HepG2 (cell line): ENCODE measurements around the gene PYGO1. TPM values are rescaled to one million over a fixed set of nuclear protein-coding genes. Genes with fewer than 3 reads are reported as not detected.
"Not testable (repeated sequence)": the region's sequence is repeated elsewhere in the genome, so short reads cannot be mapped to it uniquely, and the experiment has no call there.

Experiments used
- CHD4 ChIP-seq: fragments of 200-600 bp; sonication (generic); IDR thresholded peaks from 2 replicates; pipeline ENCODE4 v1.7.0; 2017; ENCODE audit warnings: mild to moderate bottlenecking, low read length, borderline replicate concordance
- GABPB1 ChIP-seq: IDR thresholded peaks from 2 replicates; pipeline ENCODE4 v1.6.1; 2016; ENCODE audit warnings: mild to moderate bottlenecking, missing genetic modification reagents, moderate library complexity, missing compliant biosample characterization
- HOMEZ ChIP-seq: IDR thresholded peaks from 2 replicates; pipeline ENCODE4 v1.6.1; 2016; ENCODE audit warnings: low read depth
- KDM2A ChIP-seq: sonication (generic); formaldehyde crosslinking; IDR thresholded peaks from 2 replicates; pipeline ENCODE4 v1.4.0; 2020; ENCODE audit warnings: low read depth, missing genetic modification reagents, borderline replicate concordance
- MXD1 ChIP-seq: sonication (generic); formaldehyde crosslinking; IDR thresholded peaks from 2 replicates; pipeline ENCODE4 v1.4.0; 2020; ENCODE audit warnings: mild to moderate bottlenecking, missing genetic modification reagents
- MXD3 ChIP-seq: IDR thresholded peaks from 2 replicates; pipeline ENCODE4 v1.6.1; 2016; ENCODE audit warnings: mild to moderate bottlenecking, missing biosample characterization, missing genetic modification reagents
- NONO ChIP-seq, 2 experiments: fragments of 450-650 bp in 1 of 2; sonication (generic) in 1 of 2; formaldehyde crosslinking in 1 of 2; IDR thresholded peaks in 1 of 2; conservative IDR thresholded peaks in 1 of 2; 2 replicates each; pipeline versions ENCODE4 v1.6.1 to v1.8.0; 2017 to 2022; ENCODE audit warnings: mild to moderate bottlenecking in 1 of 2, missing genetic modification reagents in 1 of 2, moderate library complexity in 1 of 2
- NRL ChIP-seq: sonication (generic); formaldehyde crosslinking; IDR thresholded peaks from 2 replicates; pipeline ENCODE4 v1.5.0; 2020; ENCODE audit warnings: missing genetic modification reagents, mild to moderate bottlenecking, moderate library complexity, borderline replicate concordance
- POGK ChIP-seq: sonication (generic); formaldehyde crosslinking; conservative IDR thresholded peaks from 2 replicates; pipeline ENCODE4 v1.8.0; 2022; ENCODE audit warnings: mild to moderate bottlenecking, moderate library complexity, missing genetic modification reagents
- POLR2AphosphoS5 ChIP-seq: IDR thresholded peaks from 2 replicates; pipeline ENCODE4 v1.6.1; 2012; ENCODE audit warnings: low read depth, low read length
- SALL1 ChIP-seq: sonication (generic); formaldehyde crosslinking; IDR thresholded peaks from 2 replicates; pipeline ENCODE4 v1.8.0; 2022; ENCODE audit warnings: mild to moderate bottlenecking, missing genetic modification reagents
- SMAD9 ChIP-seq: sonication (generic); formaldehyde crosslinking; IDR thresholded peaks from 2 replicates; pipeline ENCODE4 v1.5.1; 2020; ENCODE audit warnings: mild to moderate bottlenecking, missing genetic modification reagents
- YEATS2 ChIP-seq: sonication (generic); formaldehyde crosslinking; IDR thresholded peaks from 2 replicates; pipeline ENCODE4 v1.4.0; 2020; ENCODE audit warnings: missing genetic modification reagents, borderline replicate concordance
- YY1 ChIP-seq: IDR thresholded peaks from 2 replicates; pipeline ENCODE4 v1.6.1; 2011; ENCODE audit warnings: low read length, low read depth, moderate library complexity, mild to moderate bottlenecking; ENCODE audit not compliant: insufficient read depth, insufficient replicate concordance
- ZFP90 ChIP-seq: sonication (generic); formaldehyde crosslinking; IDR thresholded peaks from 2 replicates; pipeline ENCODE4 v1.8.0; 2022; ENCODE audit warnings: missing genetic modification reagents, mild to moderate bottlenecking, inconsistent platforms, borderline replicate concordance
- ZMYM2 ChIP-seq: sonication (generic); formaldehyde crosslinking; IDR thresholded peaks from 2 replicates; pipeline ENCODE4 v1.8.0; 2022; ENCODE audit warnings: mild to moderate bottlenecking, missing genetic modification reagents
- ZNF501 ChIP-seq: sonication (generic); formaldehyde crosslinking; IDR thresholded peaks from 2 replicates; pipeline ENCODE4 v1.5.1; 2020; ENCODE audit warnings: mild to moderate bottlenecking, moderate library complexity, missing genetic modification reagents
- ZNF792 ChIP-seq: IDR thresholded peaks from 2 replicates; pipeline ENCODE4 v1.6.1; 2016
- polyA plus RNA-seq, 8 experiments: library from polyadenylated mRNA; depleted of rRNA in 3 of 8; stranded (reverse) in 7 of 8; unstranded in 1 of 8; fragments of >200 nt; fragmentation: Illumina TruSeq in 4 of 8; extraction: Trizol in 4 of 8; gene quantifications; 2 replicates each; pipeline versions ENCODE4 v1.2.1 to v1.2.3, GENCODE V29; 2011 to 2016; ENCODE audit warnings: low read depth in 4 of 8, missing spikeins in 1 of 8, mixed read lengths in 1 of 8; ENCODE audit not compliant: insufficient read depth in 1 of 8
- total RNA-seq, 5 experiments: library from RNA; depleted of rRNA; stranded (reverse); fragments of >200 nt; fragmentation: Illumina TruSeq; extraction: Trizol; gene quantifications; 2 replicates each; pipeline ENCODE4 v1.2.3, GENCODE V29; 2016; ENCODE audit warnings: low read depth in 1 of 5
- TF ChIP-seq, protein P1 (sequence below): IDR thresholded peaks from 2 replicates; pipeline ENCODE4 v1.6.1; 2016; ENCODE audit warnings: missing biosample characterization, missing genetic modification reagents, low read depth
- TF ChIP-seq, protein P2 (sequence below): sonication (generic); formaldehyde crosslinking; IDR thresholded peaks from 2 replicates; pipeline ENCODE4 v1.5.0; 2020; ENCODE audit warnings: missing genetic modification reagents, mild to moderate bottlenecking, borderline replicate concordance

Gene PYGO1
- total and polyA plus RNA-seq, 2 of the 13 experiments (the other 11 are each of a cell fraction or from before 2014, with no cell fraction given): 1.1 to 1.8 TPM

DNA sequence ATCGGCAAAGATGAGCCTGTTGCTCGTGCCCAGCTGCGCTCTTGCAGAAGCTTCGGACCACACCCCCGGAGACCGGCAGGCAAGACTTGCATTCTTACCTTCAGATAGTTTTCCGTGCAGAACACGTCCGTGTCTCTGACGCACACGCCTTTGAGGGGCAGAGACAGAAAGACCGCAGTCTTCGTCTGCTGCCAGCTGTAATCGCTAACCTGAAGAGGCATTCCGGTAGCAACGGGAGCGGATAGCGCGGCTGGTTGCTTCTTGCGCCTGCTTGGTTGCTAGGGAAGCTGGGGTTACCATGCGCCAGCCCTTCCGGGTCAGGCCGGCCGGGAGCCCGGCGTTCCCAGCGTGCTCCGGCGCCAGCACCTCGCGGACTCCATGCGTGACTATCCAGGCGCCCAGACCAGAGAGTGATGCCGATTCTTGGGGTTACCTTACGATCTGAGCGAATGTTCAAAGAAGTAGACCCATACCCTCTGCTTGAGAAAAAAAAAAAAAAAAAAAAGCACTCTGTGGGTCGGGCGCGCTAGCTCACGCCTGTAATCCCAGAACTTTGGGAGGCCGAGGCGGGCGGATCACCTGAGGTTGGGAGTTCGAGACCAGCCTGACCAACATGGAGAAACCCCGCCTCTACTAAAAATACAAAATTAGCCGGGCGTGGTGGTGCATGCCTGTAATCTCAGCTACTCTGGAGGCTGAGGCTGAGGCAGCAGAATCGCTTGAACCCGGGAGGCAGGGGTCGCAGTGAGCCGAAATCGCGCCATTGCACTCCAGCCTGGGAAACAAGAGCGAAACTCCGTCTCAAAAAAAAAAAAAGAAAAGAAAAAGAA lies 89.8 kb downstream of the PYGO1 start (continued):
- TF ChIP-seq HOMEZ (CRISPR knock-in tag) (0 out of 2 replicates have a peak, but pooled peaks have one; percentile 12), ZNF792 (CRISPR knock-in tag) (peak; percentile 50; the same call in 1 of the 2 replicates), POLR2AphosphoS5 (peak; percentile 46; the same call in 1 of the 2 replicates), ZNF501 (CRISPR knock-in tag) (peak; percentile 78; the same call in 1 of the 2 replicates), POGK (CRISPR knock-in tag) (0 out of 2 replicates have a peak, but pooled peaks have one; percentile 61), GABPB1 (peak; percentile 96), SMAD9 (CRISPR knock-in tag) (0 out of 2 replicates have a peak, but pooled peaks have one; percentile 30), CHD4 (peak; percentile 91), NRL (peak; percentile 54; the same call in 1 of the 2 replicates), NONO (CRISPR knock-in tag; conservative IDR thresholded peaks at IDR 0.05) (peak; percentile 74), KDM2A (CRISPR knock-in tag) (peak; percentile 72; the same call in 1 of the 2 replicates), MXD1 (CRISPR knock-in tag) (peak; percentile 69; the same call in 1 of the 2 replicates), SALL1 (CRISPR knock-in tag) (peak; percentile 76), ZFP90 (CRISPR knock-in tag) (peak; percentile 43; the same call in 1 of the 2 replicates), ZMYM2 (CRISPR knock-in tag) (peak; percentile 84), MXD3 (CRISPR knock-in tag) (peak; percentile 73; the same call in 1 of the 2 replicates), YEATS2 (peak; percentile 69; the same call in 1 of the 2 replicates), YY1 (peak; percentile 49)
- TF ChIP-seq, protein P1, sequence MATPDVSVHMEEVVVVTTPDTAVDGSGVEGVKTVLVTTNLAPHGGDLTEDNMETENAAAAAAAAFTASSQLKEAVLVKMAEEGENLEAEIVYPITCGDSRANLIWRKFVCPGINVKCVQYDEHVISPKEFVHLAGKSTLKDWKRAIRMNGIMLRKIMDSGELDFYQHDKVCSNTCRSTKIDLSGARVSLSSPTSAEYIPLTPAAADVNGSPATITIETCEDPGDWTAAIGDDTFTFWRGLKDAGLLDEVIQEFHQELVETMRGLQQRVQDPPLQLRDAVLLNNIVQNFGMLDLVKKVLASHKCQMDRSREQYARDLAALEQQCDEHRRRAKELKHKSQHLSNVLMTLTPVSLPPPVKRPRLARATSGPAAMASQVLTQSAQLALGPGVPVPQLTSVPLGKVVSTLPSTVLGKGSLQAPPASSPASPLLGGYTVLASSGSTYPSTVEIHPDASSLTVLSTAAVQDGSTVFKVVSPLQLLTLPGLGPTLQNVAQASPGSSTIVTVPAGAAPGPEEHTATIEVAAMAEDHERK (CRISPR knock-in tag): 0 out of 2 replicates have a peak, but pooled peaks have one; percentile 26
- TF ChIP-seq NONO (IDR thresholded peaks at IDR 0.05): not testable (repeated sequence)
- TF ChIP-seq, protein P2, sequence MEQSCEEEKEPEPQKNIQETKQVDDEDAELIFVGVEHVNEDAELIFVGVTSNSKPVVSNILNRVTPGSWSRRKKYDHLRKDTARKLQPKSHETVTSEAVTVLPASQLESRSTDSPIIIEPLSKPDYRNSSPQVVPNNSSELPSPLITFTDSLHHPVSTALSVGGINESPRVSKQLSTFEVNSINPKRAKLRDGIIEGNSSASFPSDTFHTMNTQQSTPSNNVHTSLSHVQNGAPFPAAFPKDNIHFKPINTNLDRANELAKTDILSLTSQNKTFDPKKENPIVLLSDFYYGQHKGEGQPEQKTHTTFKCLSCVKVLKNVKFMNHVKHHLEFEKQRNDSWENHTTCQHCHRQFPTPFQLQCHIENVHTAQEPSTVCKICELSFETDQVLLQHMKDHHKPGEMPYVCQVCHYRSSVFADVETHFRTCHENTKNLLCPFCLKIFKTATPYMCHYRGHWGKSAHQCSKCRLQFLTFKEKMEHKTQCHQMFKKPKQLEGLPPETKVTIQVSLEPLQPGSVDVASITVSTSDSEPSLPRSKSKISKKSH (CRISPR knock-in tag): peak; percentile 83; the same call in 1 of the 2 replicates
